ENCODE measurements around the gene FBXO46.

GRCh38 chr19:45729800-45730290, 851 bp downstream of the FBXO46 start:
- TF ChIP-seq TSHZ1 (tag by site-specific recombination; IDR thresholded peaks at IDR 0.05; ENCODE audit: borderline replicate concordance), result no peak
- TF ChIP-seq, protein P1, sequence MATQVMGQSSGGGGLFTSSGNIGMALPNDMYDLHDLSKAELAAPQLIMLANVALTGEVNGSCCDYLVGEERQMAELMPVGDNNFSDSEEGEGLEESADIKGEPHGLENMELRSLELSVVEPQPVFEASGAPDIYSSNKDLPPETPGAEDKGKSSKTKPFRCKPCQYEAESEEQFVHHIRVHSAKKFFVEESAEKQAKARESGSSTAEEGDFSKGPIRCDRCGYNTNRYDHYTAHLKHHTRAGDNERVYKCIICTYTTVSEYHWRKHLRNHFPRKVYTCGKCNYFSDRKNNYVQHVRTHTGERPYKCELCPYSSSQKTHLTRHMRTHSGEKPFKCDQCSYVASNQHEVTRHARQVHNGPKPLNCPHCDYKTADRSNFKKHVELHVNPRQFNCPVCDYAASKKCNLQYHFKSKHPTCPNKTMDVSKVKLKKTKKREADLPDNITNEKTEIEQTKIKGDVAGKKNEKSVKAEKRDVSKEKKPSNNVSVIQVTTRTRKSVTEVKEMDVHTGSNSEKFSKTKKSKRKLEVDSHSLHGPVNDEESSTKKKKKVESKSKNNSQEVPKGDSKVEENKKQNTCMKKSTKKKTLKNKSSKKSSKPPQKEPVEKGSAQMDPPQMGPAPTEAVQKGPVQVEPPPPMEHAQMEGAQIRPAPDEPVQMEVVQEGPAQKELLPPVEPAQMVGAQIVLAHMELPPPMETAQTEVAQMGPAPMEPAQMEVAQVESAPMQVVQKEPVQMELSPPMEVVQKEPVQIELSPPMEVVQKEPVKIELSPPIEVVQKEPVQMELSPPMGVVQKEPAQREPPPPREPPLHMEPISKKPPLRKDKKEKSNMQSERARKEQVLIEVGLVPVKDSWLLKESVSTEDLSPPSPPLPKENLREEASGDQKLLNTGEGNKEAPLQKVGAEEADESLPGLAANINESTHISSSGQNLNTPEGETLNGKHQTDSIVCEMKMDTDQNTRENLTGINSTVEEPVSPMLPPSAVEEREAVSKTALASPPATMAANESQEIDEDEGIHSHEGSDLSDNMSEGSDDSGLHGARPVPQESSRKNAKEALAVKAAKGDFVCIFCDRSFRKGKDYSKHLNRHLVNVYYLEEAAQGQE (tag by site-specific recombination; IDR thresholded peaks at IDR 0.05), result no peak
- no peak for TF ChIP-seq ZNF18 (tag by site-specific recombination; IDR thresholded peaks at IDR 0.05)
- TF ChIP-seq ZNF132 (tag by site-specific recombination; IDR thresholded peaks at IDR 0.05; ENCODE audit: borderline replicate concordance), result no peak
- no peak for TF ChIP-seq ZNF664 (tag by site-specific recombination; IDR thresholded peaks at IDR 0.05)
- no peak for TF ChIP-seq CTCF (tag by site-specific recombination; IDR thresholded peaks at IDR 0.05)
- no peak for TF ChIP-seq KLF1 (tag by site-specific recombination; IDR thresholded peaks at IDR 0.05)
- no peak for TF ChIP-seq ZBTB10 (tag by site-specific recombination; IDR thresholded peaks at IDR 0.05)
- TF ChIP-seq ZNF48 (tag by site-specific recombination; IDR thresholded peaks at IDR 0.05), result no peak

Measured in HEK293 (cell line).